NCI-H1105 treated with DMSO at 0.1 percent for 48 hours (cell line): ENCODE measurements around the gene SDSL.

Experiments
- DNase-seq: peaks from one replicate; lab custom pipeline; 2025; lab: John Stamatoyannopoulos, UW

SDSL gene

GRCh38 chr12:113396828-113397496, 25.2 kb upstream of the SDSL start:
- no peak for DNase-seq

DNA sequence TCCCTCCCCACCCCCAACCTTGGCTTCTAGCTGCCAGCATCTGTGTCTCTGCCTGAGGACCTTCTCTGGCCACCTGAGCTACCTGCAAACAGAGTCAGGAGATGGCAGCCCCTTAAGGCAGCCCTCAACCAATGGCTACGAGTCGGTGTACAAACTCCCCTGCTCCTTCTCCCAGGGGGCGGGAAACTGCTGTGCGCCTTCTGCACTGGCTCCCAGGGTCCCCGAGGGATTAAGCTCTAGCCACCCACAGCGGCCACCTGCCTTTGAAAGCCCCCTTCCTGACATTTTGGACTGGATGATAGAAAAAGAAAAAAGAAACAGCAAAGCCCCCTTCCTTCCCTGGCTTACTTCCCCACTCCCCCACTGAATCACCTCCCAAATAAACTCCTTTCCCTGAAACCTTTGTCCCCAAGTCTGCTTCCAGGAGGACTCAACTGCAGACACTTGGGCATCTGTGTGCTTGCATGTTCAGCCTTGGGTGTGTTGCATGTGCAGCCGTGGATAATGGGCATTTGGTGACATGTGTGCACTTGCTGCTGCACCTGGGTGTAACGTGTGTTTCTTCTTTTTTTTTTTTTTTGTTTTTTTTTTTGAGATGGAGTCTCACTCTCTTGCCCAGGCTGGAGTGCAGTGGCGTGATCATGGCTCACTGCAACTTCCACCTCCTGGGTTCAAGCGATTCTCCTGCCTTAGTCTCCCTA, 24.5 kb upstream of the SDSL start:
- DNase-seq, result no peak

DNA sequence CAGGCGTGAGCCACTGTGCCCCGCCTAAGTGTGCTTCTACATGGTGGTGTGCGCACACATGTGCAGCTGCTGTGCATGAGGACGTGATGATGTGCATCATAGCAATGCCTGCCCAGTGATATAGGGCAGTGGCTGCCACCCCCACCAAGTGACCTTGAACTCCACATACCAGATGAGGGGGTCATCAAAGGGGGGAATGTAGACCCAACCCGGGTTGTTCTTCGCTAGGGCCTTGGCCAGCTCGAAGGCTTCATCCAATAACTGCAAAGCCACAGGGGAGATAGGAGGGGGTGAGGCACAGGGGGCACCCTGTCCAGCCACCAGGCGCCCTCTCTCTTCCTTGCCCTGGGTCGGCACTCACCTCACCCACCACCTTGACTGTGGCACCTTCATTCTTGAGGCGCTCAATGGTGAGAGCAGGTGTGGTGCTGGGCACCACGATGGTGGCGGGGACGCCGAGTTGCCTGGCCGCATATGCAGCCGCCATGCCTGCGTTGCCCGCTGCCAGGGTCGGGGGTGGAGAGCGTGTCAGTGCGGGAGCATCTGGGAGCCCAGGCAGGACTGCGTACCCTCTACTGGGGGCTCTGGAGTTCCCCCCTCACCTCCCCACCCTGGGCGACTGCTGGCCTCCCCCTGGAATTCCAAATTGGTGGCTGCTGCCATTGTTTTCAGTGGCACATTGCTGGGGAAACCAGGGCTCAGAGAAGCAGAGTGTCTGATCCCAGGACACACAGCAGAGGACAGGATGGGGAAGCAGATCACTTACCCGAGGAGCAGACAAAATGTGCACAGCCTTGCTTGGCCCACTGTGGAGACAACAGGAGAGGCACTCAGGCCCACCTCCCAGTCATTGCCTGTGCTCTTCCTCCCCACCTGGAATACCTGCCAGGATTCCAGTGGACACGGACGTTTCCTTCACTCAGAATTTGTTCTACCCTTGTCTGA, 23.6 kb upstream of the SDSL start:
- DNase-seq, result no peak

- DNase-seq, result no peak
These were observed 22.7 kb upstream of the SDSL start for GRCh38 chr12:113399490-113399889.

- no peak for DNase-seq
These were observed 21.8 kb upstream of the SDSL start for GRCh38 chr12:113400362-113400761.

DNA sequence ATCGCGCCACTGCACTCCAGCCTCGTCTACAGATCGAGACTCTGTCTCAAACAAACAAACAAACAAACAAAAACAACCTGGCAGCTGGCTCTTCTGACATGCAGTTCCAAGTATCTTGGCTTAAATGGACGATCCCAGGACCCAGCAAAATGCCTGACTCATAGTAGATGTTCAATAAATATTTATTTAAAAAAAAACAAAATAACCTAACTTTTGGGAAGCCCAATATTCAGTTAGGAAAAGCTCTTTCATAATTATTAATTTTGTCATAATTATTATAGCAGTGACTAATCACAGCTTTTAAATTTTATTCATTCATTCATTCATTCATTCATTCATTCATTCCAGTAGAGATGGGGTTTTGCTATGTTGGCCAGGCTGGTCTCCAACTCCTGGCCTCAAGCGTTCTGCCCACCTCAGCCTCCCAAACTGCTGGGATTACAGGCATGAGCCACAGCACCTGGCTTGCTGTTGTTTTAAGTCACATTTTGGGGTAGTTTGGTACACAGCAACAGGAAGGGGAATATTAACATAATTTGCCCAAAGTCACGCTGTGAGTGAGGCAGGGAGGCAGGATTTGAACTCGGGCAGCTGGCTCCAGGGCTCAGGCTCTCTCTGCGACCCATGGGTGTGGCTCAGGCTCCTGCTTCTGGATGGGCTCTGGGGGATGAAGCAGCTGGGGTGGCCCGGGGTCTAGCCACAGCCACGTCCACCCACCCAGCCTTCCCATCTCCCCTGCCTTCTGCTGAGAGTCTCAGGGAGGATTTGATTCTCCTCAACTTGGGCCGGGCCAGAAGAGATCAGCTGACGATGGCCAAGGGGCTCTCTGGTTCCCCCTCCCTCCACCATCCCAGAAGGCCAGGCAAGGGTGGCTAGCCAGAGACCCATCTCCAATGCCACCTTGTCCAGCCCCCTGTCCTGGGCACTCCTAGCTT, 20.8 kb upstream of the SDSL start:
- DNase-seq, result no peak

- no peak for DNase-seq
These were observed 19.5 kb upstream of the SDSL start for GRCh38 chr12:113402586-113403260.

DNA sequence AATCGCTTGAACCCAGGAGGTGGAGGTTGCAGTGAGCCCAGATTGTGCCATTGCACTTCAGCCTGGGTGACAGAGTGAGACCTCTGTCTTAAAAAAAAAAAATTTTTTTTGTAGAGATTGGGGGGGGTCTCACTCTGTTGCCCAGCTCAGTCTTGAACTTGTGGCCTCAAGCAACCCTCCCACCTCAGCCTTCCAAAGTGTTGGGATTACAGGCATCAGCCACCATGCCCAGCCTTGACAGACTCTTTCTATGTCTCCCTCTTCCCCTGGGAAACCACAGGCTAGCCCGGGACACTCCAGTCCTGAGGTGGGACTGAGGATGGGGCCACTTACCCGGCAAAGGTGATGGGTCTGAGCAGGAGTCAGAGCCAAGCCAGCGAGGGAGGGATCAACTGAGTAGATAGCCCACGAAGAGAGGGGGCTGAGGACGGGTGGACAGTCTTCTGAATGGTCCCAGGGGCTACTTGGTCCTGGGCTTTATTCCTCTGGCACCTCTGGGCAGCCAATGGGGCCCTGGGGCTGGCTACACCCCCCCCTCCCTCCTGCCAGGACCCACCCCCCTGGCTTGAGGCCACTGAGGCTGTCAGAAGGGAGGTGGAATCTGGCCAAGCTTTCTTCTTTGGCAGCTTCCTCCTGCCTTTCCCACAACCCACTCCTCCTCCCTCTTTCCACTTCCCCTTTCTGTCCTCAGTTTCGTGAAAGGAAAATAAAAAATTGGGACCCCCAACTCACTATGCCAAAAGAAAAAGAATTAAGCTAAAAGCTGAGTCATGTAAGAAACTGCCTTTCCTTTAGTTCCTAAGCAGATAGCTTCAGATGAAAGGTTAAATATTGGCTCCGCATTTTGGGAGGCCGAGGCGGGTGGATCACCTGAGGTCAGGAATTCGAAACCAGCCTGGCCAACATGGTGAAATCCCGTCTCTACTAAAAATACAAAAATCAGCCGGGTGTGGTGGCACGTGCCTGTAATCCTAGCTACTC, 18.5 kb upstream of the SDSL start, which contains the start of gene SDS:
SDS (minus strand) TSS at position 453 of the 981 bp plus-strand sequence. CDS start 4,179 bp downstream, outside the sequence.
- peak; percentile 10 for DNase-seq

DNA sequence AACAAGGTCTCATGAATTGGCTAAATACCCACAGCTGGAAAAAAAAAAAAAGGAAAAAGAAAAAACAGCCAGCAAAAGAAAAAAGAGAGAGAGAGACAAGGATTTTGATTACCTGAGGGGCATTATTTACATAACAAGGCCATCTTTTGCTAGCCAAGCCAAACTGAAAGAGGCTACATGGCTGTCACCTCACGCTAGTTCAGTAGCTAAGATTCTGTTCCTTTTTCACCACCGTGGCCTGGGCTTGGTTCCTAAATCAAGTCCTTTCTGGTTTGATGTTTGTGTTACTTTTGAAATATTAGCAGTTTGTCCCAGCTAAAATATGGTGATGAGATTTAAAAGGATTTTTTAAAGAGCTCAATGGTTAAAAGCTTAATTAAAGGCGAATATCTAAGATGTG, 16.5 kb upstream of the SDSL start:
- no peak for DNase-seq

DNA sequence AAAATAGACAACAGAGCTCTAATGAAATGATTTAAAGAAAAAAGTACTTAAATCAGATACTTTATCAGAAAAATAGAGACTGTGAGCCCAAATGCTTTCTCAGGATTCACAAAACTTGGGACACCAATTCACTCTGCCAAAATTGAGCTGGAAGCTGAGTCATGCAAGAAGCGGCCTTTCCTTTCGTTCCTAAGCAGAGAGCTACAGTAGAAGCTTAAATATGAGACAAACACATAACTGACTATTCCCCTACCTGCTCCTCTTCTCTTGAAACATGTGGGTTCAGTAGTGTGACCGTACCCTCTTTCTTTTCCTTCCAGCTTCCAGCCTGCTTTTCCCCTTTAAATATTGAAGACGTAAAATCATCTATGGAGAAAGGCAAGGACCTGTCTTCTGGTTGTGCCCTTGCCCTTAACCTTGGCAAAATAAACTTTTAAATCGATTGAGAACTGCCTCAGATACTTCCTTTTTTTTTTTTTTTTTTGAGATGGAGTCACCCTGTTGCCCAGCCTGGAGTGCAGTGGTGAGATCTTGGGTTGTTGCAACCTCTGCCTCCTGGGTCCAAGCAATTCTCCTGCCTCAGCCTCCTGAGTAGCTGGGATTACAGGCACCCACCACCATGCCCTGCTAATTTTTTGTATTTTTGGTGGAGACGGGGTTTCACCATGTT, 14.1 kb upstream of the SDSL start:
- no peak for DNase-seq

DNA sequence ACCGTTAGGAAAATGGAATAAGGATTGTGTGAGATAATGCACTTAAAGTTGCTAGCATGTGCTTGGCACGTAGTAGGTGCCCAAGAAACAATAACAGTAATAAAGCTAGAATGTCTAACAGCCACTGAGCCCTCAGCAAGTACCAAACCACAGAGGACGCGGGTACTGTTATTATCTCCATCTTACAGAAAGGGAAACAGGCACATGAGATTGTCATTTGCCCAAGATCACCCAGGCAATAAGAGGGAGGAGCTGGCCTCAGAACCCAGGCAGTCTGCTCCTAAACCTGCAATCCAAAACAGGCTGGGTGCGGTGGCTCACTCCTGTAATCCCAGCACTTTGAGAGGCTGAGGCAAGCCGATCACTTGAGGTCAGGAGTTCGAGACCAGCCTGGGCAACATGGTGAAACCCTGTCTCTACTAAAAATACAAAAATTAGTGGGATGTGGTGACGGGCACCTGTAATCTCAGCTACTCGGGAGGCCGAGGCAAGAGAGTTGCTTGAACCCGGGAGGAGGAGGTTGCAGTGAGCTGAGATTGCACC, 13.4 kb upstream of the SDSL start:
- DNase-seq, result no peak

DNA sequence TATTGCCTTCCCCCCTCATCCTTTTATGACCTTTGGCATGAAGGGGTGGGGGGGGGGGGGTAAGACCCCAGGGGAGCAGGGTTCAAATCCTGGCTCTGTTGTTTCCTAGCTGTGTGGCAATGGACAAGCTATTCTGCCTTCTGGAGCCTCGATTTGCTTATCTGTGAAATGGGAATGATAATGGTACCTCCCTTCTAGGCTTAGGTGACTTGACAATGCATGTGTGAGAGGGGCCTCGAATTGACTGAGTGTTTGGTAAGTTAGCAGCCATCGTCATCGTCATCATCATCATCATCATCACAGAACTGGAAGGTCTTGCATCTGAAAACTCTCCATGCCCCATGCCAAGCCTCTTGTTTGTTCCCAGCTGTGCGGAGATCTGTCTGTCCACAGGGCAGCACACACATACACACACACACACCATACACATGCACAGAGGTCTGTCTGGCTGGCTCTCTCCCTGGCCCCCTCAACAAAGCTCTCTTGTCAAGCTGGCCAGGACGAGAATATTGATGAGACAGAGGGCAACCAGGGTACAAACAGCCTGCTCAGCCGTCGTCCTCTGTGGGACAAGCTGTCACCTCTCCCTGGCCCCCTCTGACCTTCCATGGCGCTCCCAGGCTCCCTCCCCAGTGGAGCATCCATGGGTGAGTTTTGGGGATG, 12.6 kb upstream of the SDSL start:
- DNase-seq, result no peak

DNA sequence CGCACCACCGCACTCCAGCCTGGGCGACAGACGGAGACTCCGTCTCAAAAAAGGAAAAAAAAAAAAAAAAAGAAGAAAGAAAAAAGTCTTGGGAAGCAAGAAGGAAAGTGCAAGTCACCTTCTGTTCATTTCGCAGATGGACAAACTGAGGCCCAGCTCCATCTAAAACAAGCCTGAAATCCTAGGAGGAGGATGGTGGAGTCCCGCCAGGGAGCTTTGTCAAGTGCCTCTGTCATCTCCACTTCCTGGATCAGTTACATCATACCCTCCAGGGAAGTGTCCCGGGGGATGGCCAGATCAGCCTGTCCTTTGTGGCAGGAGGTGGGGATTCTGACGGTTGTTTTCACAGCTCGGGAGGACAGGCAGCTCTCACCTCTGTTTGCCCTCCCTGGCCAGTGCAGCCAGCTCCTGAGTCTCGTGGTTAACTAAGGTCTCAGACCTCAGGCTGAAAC, 8.7 kb upstream of the SDSL start:
- no peak for DNase-seq

DNA sequence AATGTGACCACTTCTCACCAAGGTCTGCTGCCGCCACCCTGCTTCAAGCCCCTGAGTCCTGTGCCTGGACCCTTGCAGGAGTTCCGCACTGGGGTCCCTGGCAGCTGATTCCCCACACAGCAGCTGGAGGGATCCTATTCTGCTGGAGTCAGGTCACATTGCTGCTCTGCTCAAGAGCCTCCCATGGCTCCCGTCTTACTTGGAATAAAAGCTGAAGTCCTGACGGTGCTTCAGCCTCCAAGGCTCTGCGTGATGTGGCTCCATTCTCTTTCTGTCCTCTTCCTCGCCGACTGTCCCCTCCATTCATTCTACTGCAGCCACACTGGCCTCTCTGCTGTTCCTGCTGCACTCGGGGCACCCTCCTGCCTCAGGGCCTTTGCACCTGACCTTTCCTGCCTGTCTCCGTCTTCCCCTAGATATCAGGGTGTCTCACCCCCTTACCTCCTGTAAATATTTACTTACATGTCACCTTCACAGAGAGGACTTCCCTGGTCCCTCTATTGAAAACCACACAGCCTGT, 7.6 kb upstream of the SDSL start:
- DNase-seq, result no peak

DNA sequence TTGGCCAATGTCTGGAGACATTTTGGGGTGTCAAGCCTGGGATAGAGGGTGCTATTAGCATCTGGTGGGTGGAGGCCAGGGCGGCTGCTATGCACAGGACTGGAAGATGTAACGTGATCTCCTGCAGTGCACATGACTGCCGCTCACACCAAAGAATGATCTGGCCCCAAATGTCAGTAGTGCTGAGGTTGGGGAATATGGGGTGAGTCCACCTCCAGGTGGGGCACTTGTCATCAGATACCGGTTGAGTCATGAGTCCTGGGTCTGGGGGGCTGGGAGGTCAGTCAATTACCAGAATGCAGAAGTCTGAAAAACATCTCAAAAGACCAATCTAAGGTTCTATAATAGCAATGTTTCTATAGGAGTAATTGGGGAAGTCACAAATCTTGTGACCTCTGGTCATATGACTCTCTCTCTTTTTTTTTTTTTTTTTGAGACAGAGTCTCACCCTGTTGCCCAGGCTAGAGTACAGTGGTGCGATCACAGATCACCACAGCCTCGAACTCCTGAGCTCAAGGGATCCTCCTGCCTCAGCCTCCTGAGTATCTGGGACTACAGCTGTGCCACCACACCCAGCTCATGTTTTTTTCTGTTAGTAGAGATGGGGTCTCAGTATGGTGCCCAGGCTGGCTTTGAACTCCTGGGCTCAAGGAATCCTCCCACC, 6.0 kb upstream of the SDSL start:
- no peak for DNase-seq

DNA sequence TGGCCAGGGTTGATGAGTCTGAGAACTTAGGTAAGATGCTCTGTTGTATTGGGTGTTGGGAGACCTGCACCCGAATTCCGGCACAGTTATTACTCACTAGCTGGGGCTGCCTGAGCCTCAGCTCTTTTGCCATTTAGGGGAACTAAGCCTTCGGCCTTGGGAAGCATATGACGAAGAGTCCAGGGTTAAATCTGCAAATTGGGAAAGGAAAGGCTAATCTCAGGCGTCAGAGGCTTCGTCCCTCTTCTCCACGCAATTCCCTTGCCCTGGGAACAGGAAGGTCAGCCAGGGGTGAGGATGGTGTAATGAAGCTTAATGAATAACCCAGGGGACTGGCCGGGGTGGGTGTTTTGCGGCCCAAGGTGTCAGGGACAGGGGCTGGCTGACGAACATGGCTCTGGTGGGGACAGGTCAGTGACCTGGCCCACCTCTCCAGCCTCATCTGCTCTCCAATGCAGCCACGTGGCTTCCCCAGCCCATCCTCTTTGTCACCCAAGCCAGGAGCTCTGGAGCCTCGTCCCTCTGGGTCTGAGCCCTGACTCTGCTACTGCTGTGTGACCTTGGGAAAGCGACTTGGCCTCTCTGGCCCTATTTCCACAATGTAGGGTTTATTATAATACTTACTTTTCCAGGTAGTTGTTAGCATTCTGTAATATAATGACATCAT, 3.8 kb upstream of the SDSL start:
- DNase-seq, result no peak
